ENCODE data around the gene ACTR3. TPM values are rescaled to one million over a fixed set of nuclear protein-coding genes. Genes with fewer than 3 reads are reported as not detected.

The ACTR3 gene
- total RNA-seq, 1 experiment from 2014 or later, result 296 TPM

DNA sequence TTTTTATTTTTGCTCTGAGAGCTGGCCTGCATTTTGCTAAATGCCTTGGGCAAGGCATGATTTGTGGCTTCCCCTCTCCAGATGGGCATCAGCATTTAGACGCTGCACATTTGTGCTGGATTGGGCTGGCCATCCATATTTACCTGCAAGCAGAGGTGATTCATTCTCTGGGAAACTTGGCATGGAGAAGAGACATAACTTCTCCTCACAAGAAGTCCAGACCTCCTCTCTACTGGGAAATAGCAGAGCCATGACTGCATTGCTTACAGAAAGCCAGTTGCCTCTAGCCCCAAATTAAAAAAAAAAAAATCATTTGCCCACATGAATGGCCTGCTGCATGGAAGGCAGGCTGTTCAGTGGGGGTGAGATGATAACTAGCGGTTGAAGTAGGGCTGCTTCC lies 120.1 kb downstream of the ACTR3 start:
- BruUV-seq (replicated peaks), result no TSS peak
- TF ChIP-seq, protein P1, sequence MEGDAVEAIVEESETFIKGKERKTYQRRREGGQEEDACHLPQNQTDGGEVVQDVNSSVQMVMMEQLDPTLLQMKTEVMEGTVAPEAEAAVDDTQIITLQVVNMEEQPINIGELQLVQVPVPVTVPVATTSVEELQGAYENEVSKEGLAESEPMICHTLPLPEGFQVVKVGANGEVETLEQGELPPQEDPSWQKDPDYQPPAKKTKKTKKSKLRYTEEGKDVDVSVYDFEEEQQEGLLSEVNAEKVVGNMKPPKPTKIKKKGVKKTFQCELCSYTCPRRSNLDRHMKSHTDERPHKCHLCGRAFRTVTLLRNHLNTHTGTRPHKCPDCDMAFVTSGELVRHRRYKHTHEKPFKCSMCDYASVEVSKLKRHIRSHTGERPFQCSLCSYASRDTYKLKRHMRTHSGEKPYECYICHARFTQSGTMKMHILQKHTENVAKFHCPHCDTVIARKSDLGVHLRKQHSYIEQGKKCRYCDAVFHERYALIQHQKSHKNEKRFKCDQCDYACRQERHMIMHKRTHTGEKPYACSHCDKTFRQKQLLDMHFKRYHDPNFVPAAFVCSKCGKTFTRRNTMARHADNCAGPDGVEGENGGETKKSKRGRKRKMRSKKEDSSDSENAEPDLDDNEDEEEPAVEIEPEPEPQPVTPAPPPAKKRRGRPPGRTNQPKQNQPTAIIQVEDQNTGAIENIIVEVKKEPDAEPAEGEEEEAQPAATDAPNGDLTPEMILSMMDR (IDR thresholded peaks at IDR 0.05; ENCODE audit: unreplicated experiment), result no peak
- H3K4me3 Mint-ChIP-seq (ENCODE audit: low read depth, unreplicated experiment), result no peak overlapping the region
- no peak for DNase-seq
- no peaks in the 10 kb centered on the region for H3K9me3 Mint-ChIP-seq (ENCODE audit: low read depth, unreplicated experiment)
- H3K4me1 Mint-ChIP-seq (ENCODE audit: low read depth, unreplicated experiment), result no peaks in the 10 kb centered on the region
- H3K27ac Mint-ChIP-seq (ENCODE audit: unreplicated experiment), result no peak overlapping the region
- no peaks in the 10 kb centered on the region for H3K36me3 Mint-ChIP-seq (ENCODE audit: insufficient read depth, unreplicated experiment)
- no peaks in the 10 kb centered on the region for H3K27me3 Mint-ChIP-seq (ENCODE audit: unreplicated experiment)
- CTCF ChIA-PET, result interaction anchor here (2.2 kb wide), 1 partner anchor 11 kb away, joined by 5 read pairs; no protein-coding TSS in a partner anchor
- intact Hi-C loops (cut with micrococcal nuclease; ENCODE audit: unreplicated experiment), result no loop called here

DNA sequence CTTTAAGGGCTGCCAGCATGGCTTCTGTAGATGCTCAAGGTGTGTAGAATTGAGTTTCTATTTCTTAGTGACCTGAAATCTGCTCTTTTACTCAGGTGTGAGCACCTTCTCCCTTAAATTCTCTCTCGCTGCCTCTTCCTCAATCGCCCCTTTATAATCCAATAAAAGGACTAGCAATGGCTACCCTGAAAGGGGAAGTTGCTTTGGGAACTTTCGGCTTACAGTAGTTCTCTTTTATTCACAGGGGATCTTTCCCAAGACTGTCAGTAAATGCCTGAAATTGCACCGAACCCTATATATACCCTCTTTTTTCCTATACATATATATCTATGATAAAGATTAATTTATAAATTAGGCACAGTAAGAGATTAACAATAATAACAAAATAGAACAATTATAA lies 121.8 kb downstream of the ACTR3 start:
- intact Hi-C loops (cut with micrococcal nuclease; ENCODE audit: unreplicated experiment), result no loop called here
- H3K9me3 Mint-ChIP-seq (ENCODE audit: low read depth, unreplicated experiment), result peaks cover 5% of the 10 kb centered on the region
- BruUV-seq (replicated peaks), result no TSS peak
- H3K27me3 Mint-ChIP-seq (ENCODE audit: unreplicated experiment), result no peaks in the 10 kb centered on the region
- H3K36me3 Mint-ChIP-seq (ENCODE audit: insufficient read depth, unreplicated experiment), result no peaks in the 10 kb centered on the region
- DNase-seq, result no peak
- CTCF ChIA-PET, result no interaction called here
- no peak overlapping the region for H3K27ac Mint-ChIP-seq (ENCODE audit: unreplicated experiment)
- no peak overlapping the region for H3K4me3 Mint-ChIP-seq (ENCODE audit: low read depth, unreplicated experiment)
- TF ChIP-seq, protein P1 (IDR thresholded peaks at IDR 0.05; ENCODE audit: unreplicated experiment), result no peak
- H3K4me1 Mint-ChIP-seq (ENCODE audit: low read depth, unreplicated experiment), result no peaks in the 10 kb centered on the region

Other genes starting within 250 kb of the ACTR3 start
- gene SLC35F5, start 133.4 kb upstream of the ACTR3 start, total RNA-seq (2022), result 95.1 and 101 TPM in 2 replicates